Measurements from ENCODE around the gene HOXA4.

The HOXA4 gene

DNA sequence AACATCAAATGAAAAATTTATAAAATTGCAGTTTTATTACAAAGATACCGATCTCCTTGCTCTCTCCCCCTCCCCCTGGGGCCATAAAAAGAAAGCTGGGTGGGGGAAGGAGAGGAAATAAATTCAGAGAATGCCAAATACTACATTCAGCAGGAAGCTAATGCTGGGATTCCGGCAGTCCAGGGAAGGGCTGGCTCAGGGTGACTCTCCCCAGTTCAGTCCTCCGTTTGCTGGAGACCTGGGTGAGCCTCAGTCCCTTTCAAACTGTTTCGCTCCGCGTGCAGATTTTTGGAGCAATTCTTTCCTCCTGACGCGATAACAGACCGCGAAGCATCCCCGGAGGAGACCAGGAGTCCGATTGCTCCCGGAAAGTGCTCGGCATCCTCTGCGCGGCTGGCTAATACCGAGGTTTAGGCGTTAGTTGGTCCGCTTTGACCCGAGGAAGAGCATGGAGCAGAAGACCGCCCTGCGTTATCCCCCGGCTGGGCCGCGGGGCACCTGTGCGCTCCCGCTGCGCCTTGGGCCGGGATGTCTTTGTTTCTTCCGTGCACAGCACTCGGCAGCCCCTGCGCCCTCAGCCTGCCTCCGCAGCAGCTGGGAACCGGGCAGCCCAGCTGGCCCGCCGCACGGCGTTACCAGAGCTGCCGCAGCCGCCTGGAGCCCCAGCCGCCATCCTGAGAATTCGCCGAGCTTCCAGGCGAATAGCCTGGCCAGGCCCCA is 24.2 kb downstream of the HOXA4 start:
- DNase-seq (ENCODE audit: low read depth, low spot score) = no peak

DNA sequence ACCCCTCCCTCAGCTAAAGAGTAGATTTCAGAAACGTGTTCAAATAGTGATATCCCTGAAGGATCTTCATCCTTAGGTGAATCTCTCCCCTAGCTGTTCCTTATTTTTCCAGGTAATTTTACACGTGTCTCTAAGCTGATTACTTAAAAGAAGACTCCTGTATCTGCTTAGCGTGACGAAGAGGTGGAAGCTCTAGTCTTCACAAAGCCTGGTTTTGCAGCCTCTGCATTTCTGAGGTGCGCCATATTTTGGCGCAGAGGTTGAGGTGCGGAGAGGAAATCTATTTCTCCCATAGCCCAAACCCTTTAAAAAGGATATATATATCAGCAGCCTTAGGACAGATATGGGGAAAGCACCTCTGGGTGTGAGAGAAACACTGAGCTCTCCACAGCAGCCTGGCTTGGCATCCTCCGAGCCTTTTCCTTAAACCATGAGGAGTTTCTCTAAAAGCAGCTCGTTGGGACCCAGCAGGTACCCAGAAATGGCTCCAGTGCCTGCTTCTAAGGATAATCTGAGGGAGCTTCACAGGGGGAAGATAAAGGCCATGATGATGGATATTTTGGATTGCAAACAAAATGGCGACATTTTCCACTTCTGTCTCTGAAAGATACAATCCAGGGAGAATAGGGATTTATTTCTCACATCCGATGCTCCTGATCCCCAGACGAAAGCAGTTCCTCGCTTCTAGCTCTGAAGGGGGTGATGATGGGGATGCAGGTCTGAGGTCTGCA is 25.1 kb downstream of the HOXA4 start:
- no peak for DNase-seq (ENCODE audit: low read depth, low spot score)

DNA sequence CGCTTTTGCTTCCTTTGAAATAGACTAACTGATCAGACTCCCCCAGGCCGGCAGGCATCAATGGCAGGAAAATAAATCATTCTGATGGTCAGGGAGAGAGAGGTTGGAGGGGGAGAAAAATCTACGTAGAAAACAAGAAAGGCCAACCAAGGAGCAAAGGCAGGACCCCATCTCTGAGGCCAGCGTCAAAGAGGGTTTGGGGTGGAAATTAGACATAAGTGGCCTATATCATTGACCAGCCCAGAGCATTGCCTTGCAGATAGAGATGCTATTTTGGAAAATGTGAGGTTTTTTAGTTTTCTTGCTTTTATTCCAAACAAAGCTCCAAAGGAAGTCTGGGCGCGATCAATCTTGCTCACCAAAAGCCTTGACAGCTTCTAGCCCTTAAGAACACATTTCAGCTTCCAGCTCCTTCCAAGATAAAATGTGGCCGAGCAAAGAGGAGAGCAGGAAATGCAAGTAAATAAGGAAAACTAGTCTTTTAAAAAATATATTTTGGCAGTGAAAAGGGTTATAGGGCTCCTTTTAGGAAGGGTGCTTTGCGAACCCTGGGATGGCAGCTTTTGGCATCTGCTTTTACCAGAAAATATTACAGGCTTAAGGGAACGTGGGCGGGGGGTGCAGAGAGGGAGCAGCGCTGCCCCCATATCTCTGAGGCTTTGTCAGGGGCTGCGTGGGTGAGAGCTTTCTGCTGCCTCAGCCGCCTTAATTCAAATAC is 26.1 kb downstream of the HOXA4 start:
- DNase-seq (ENCODE audit: low read depth, low spot score) = no peak

DNA sequence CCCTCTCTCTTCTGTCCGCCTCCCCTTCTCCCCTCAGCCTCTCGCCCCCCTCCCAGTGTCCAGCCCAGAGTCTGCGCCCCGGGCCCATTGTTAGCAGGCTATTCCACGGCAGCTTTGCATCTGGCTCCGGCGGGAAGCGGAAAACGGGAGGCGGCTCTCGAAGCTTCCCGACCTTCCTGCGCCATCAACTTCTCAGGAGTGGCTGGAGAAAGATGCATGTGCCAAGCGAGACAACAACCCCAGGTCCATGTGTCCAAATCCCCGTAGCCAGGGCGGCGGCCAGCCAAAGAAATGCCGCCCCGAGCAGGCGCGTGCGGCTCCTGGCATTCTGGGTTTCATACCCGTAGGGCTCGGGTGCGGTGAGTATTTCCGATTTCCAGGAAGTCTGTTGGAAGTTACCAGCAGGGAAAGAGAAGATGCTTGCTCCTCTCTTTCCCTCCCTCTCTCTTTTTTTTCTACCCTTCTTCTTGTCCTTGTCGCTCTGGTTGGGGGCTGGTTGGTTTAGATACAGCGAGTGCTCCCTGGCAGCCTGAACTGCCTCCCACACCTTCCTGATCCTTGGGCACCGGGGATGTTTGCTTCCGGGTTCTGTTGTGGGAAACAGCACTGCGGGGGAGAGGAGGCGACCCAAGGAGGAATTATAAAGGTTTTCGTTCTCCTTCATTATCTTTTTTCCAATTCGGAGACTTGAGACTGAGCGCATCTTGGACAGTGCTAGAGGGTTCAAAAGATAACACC is 26.9 kb downstream of the HOXA4 start:
- no peak for DNase-seq (ENCODE audit: low read depth, low spot score)

DNA sequence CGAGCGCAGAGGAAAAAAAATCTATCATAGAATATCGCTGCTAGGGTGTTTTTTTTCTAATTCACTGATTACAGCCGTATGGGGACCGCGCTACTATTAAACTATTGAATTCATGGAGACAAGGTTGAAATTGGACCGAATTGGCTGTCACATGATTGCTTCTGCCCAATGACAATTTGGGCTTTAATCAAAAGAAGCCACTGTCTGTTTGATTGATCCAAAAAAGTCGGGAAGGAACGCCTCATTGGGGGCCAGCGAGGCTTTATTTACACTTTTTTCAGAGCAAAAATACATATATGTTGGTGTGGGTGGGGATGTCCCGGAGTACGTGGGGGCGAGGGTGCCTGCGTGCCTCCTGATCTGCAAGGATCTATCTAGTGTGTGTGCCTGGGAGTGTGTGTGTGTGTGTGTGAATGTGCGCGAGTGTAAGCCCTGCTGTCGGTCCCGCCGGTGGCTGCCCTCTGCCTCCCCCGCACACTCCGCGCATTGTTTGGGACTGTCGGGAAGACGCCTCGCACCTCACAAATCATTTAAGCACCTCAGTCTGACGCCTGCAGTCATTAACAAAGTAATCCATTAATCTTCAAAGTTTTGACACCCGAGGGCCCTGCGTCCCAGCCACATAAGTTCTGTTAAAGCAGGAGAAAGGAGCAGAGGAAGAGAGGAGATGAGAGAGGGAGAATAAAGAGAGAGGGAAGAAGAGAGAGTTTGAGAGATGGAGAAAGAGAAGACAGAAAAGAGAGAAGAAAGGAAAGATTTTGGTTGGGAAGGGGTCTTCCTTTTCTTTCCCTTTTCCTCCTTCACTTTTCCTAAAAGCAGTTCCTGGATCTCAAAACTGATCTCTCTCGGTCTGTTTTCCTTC is 27.7 kb downstream of the HOXA4 start, which contains the start of gene HOXA2:
HOXA2 (minus strand) TSS at position 103 of the 862 bp plus-strand sequence. CDS start 183 bp downstream, outside the sequence.
- DNase-seq (ENCODE audit: low read depth, low spot score) = no peak

DNA sequence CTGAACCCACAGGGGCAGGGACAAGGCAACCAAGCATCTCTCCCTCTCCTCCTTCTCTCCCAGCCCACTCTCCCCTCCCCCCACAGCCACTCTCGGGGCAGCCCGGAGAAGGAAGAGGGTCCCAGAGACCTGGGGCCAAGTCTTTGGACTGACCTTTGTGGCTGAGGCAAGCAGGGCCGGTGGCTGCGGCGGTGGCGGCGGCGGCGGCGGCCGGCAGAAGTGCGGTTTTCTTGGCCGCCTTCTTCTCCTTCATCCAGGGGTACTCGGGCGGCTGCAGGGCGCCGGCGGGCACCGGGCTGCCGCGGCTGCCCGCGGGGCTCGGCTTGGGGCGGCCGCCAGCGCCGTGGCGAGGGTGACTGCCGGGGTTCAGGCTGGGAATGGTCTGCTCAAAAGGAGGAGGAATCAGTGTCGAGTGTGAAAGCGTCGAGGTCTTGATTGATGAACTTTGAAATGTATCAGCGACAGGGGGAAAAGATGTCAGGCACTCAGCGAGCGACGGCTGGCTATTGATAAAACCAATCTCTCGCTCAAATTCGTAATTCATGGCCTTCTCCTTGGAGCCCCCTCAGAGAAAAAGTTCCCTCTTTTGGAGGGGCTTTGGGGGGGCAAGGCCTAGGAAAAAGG is 28.5 kb downstream of the HOXA4 start:
- no peak for DNase-seq (ENCODE audit: low read depth, low spot score)

DNA sequence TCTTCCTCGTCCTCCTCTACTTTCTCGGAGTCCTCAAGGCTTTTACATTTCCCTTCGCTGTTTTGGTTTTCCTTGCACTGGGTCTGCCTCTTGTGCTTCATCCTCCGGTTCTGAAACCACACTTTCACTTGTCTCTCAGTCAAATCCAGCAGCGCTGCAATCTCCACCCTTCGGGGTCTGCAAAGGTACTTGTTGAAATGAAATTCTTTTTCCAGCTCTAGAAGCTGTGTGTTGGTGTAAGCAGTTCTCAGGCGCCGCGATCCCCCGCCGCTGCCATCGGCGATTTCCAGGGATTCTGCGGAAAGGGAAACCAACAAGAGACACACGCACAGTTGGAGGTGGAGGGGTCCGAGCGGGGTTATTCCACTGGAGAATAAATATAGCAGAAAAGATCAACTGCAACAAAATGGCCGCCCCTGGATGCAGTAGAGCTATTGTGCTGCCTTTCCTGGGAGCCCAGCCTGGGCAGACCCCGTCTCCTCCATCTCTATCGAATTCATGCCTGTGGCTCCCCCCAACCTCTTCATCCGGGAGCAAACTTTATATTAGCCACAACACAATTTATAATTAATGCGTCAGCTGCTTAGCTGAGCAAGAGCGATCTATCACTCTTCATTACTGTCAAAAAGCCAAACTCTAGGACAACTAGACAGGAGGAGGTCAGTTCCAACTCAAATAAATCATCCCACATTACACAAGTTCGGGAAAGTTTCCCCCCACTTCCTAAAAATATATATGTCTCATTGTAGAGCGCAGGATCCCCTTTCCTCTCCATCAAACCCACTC is 29.2 kb downstream of the HOXA4 start:
- DNase-seq (ENCODE audit: low read depth, low spot score) = no peak

DNA sequence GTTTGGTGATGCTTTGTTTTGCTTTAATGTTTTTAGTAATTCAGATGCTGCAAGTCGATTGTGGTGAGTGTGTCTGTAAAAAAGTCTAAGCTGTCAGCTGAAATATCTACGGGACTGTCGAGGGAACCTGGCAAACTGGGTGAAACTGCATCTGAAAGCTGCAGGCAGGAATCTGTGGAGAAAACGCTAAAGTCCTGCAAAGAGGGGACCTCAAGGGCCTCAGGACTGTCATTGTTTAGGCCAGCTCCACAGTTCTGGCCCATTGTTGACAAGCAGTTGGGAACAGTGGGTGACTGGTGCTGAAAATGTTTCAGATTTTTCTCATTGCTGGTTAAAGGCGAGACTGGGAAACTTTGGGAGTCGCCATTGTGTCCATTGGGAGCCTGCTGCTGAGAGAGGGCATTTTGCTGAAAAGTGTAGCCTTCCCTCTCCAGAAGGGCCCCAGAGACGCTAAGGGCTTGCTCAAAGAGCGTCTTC is 29.8 kb downstream of the HOXA4 start:
- no peak for DNase-seq (ENCODE audit: low read depth, low spot score)

DNA sequence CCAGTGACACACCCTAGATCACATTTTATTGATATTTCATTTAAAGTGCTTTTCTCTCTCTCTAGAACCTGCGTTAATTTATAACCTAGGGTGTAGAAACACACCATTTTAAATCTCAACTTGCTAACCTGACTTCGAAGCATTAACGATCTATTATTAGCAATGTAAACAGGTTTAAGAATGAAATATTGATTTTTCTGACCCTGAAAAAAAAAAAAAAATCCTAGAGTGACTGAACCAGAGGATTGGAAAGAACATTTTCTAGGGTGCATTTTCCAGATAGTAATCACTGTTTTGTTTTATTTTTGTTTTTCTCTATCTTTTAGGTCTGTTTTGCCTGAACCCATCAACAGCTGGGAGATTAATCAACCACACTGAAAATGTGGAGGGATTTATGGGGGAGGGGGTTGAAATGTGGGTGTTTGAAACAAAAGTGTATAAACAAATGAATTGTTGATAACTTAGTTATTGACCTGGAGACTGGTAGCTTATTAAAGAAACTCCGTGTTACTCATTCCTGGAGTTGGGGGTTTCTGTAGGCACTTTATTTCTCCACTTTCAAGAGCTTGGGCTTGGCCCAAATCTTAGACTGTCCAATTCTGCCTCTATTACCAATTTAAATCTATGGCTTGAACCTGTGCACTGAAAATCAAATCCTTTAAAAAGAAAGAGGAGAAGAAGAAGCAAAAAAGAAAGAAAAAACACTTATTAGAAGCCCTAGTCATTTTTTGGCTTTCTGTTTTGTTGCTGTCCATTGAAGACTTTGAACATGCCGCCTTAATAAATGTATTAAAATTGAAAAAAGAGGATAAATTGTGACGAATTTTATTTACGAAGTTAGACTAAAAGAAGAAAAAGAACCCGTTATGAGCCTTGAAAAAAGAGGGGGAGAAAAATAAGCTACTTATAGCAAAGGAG is 30.8 kb downstream of the HOXA4 start:
- DNase-seq (ENCODE audit: low read depth, low spot score) = no peak

DNA sequence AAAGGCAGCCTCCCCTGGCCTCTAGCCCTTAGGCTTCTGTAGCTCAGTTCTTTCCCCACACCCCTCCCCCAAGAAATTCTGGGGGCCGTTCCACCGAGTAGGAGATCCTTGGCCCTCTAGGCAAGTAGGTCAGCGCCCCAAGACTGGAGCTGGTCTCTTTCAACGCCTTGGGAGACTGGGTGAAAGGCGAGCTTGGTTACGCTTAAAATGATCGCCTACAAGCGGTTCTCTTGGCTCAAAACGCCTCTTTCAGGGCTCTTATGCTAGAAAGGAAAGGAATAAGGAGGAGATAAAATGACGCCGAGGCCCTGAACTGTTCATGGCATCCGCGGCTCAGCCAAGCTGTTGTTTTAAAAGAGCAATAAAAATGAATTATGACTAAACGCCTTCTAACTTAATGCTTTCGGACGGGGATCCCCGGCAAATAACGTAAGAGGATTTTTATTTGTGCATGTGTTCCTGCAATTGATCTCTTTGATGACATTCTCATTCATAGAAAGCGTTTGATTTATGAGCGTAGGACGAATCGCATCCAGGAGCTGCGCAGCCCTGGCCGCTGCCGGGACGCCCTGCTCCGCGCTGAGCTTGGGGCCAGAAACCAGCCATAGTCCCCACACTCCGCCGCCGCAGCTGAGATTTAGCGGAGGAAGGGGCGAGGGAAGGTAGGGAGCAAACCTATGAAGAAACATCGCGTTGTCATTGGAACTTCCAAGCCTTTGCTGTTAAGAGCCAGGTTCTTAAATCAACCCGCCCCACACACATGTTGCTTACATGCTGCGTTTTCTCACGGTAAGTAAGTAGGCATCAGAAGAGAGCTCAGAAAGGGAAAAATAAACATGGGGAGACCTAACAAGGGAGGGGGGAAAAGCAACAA is 31.7 kb downstream of the HOXA4 start:
- DNase-seq (ENCODE audit: low read depth, low spot score) = no peak

DNA sequence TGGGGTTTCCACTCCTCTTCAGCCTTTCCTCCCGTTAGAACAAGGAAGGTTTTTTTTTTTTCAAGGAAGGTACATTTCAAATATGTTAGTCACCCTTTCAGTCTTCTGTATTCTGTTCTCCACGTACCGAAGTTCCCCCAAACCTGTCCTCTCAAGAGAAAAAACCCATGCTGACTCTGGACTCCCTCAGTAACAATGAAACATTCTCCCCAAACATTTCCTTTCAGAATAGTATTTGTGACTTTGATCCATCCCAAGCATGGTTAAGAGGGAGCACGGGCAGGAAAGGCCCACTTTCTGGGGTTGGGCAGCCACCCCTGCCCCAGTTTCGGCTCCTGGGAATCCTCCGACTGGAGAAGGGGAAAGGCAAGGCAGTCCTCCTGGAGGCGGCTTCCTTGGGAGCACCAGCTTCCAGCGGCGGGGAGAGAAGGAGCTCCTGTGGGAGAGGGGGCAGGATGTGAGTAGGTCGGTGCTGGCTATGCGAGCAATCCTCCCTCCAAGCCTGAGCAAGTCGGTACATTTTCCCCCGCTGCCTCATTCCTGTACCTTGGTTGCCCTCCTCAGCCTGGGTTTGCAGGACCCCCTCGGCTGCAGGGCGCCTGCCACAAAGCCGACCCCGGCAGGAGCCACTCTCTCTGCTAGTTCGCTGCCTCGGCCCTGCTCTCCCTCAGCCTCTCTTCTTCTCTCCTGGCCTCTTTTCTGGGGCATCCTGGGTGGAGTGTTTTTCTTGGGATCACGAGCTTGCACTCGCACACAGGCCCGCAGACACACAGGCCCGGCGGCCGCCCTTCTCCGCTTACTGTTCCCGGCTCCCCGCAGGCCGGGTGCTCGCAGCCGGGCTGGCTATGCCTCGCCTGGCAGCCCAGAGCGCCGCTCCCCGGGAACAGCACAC is 32.6 kb downstream of the HOXA4 start:
- no peak for DNase-seq (ENCODE audit: low read depth, low spot score)

DNA sequence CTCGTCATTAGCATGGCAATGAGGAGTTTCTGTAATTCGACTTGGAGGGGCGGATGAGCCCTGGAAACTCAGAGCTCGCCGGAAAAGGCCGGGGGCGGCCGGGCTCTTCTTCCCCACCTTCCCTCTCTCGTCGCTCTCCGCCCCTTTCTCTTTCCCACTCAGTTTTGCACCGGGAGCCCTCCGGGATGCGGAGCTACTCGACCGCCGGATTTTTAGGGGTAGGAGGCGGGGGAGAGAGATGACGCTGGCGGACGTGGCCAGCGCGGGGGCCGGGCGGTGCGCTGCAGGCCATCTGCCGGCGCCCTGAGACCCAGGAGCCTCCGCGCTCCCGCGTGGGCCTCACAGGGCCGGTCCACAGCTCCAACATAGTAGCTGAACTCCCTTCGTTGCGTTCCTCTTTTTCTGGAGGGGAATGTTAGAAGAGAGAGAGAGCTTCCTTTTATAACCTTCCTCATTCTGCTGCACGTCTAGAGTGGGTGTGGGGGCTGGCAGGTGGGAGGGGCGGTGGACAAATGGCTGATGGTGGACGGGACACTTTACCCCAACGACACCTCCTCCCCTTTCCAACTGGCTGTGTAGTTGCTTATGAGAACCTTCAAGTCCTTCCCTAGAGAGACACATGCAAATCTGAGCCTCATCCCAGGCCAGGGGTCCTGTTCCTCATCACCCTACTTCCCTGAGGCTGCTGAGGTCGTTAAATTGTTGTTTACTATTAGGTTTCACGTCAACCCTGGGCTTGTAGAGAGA is 33.6 kb downstream of the HOXA4 start:
- no peak for DNase-seq (ENCODE audit: low read depth, low spot score)

DNA sequence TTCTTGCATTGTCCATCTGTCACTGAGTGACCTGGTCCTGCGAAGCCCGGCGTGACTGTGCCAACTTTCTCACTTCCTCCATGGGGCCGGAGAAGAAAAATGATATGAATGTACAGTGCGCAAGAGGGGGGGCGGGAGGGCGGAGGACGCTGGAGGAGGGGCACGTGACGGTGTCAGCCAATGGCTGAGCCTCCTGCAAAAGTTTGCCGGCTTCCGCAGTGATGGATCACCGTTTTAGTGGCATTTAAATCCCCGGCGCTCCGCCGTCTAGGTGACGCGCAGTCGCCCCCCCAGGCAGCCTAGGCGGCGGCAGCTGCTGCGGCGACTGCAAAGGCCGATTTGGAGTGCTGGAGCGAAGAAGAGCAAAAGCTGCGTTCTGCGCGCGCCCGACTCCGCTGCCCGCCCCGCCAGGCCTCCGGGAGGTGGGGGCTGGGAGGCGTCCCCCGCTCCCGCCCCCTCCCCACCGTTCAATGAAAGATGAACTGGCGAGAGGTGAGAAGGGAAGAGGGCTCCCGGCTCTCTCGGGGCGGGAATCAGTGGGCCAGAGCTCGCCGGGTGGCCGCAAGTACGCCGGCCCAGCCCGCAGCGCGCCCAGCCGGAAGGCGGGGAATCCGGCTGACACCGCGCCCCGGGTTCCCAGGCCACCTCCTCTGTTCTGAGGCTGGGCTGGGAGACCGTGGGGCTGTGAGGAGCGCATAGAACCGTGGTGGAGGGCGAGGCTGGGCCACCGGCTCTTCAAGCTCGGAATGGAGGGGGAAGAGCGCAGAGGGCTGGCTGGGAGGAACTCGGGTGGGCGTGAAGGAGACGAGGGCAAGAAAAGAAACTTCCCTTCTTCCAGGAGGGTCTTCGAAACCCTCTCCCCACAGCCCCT is 34.4 kb downstream of the HOXA4 start, which contains the start of gene HOXA1:
HOXA1 (minus strand) TSS at position 104 of the 871 bp plus-strand sequence; CDS start at position 16, 88 bp downstream.
- peak; percentile 32 for DNase-seq (ENCODE audit: low read depth, low spot score)
